CD4-positive, alpha-beta T cell treated with Interferon alpha-2 for 1 hour (primary cell): Measurements from ENCODE around the gene OR2L8.
A peak's percentile ranks its signal among the peaks of the same experiment; 100 is the strongest.

Experiments used
- DNase-seq, 2 donors: peaks; one replicate each; pipeline ENCODE4 v3.0.0-alpha.2; 2020 to 2022

The OR2L8 gene

GRCh38 chr1:247948558-247948957 is at the start of gene OR2L8:
TSS of gene OR2L8 (plus strand) at chr1:247948858. CDS start at chr1:247948858, 0 bp downstream.
- DNase-seq, result no peak

GRCh38 chr1:247904122-247904521 is 44.5 kb upstream of the OR2L8 start:
- DNase-seq, result no peak

DNA sequence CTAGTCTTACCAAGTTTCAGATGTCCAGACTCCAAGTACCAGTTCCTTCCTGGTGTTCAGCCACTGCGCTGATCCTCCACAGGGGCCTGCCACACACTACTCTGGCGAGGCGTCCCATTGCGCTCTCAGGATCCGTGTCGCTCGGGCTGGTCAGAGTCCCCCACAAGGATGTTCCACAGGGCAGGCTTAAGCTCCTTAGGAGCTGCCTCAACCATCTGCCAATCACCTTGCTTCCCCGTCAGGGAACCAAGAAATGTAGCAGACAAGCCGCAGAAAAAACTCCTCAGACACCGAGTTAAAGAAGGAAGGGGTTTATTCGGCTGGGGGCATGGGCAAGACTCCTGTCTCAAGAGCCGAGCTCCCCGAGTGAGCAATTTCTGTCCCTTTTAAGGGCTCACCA is 43.5 kb upstream of the OR2L8 start:
- no peak for DNase-seq

DNA sequence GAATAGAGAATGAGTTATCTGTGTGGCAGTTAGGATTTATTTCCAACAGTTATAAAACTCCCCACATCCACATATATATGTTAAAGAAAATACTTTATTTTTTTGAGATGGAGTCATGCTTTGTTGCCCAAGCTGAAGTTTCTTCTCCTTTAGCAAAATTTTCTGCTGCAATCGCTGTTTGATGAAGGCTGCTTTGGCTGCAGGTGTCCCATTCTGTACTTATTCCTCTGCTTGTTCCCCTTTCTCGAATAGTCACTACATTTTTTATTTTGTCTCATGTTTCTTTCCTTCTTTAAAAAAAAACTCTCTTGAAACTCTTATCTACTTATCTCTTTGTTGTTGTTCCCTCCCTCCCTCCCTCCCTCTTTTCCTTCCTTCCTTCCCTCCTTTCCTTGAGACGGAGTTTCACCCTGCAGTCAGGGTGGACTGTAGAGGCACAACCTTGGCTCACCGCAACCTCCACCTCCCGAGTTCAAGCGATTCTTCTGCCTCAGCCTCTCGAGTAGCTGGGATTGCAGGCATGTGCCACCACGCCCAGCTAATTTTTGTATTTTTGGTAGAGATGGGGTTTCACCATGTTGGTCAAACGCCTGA is 42.7 kb upstream of the OR2L8 start:
- no peak for DNase-seq

DNA sequence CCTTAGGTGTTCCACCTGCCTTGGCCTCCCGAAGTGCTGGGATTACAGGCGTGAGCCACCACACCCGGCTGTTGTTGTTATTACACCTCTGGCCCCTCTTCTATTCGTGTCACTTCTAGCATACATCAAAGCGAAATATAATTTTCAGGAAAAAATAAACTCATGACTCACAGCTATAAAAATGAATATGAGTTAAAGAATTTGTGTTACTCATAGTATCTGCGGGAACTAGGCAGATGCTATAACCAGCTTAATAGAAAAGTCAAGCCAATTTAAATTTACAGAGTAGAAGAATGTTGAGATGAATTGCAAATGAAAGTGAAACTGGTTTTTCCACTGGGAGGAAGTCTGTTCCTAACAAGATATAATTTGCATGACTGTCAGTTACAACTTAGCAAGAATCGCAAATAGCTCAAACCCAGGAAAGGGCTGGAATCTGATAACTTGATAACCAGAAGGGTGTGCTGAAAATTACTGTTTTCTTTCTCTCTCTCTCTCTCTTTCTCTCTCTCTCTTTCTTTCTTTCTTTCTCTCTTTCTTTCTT is 42.1 kb upstream of the OR2L8 start:
- peak in 1 of 2 donors; percentile 39 for DNase-seq

- no peak for DNase-seq
Measured at GRCh38 chr1:247908766-247909165, 39.9 kb upstream of the OR2L8 start.

- DNase-seq, result no peak
Measured at GRCh38 chr1:247913786-247914185, 34.9 kb upstream of the OR2L8 start.

DNA sequence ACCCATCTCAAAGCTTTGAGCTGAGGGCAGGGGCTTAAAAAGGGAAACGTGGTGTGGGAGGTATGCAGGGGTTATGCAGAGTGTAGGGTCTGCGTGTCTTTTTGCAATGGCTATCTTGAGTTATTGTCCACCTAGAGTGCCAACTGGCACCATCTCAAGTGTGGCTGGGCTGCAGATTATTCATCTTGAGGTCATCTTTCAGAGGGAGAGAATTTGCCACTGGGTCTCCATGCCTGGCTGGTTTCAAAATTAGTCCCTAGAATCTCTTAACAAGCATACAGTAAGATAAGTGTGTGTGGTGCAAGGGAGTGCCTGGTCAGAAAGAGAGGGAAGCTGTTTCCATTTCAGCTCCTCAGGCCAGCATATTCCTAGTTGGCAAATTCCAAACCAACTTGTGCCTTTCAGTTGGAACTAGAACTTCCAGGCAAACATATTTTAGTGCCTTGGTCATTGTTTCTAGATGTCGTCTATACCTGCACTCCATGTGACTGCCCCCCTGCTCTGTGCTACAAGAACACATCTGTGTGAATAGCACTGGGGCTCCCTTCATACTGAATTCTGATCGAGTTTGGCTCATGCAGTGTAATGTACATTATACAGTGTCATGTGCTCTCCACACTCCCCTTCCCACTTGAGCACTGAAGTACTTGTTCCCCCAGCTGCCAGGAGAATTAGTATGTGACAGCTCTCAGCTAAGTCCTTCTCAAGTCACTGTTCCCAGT is 33.6 kb upstream of the OR2L8 start:
- DNase-seq, result no peak

DNA sequence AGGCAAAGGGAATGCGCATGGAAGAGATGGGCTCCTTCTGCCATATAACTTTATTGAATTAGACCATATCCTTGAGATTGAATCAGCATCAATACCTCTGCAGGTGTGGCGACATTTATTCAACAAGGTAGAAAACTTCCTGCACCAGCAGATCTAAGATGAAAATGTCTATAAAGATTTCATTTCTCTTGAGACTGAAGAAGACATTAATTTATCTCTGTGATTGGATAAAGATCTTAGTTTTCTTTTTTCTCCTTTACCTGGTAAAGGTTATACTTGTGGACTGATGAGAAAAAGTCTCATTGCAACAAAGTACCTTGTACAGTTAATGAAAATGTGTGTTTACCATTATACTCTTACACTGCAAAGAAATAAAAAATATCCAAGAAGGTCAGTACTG is 28.7 kb upstream of the OR2L8 start, which contains the start of gene OR2T8:
OR2T8 (plus strand) TSS at position 301 of the 400 bp plus-strand sequence. CDS start 766 bp downstream, outside the sequence.
- DNase-seq, result no peak

DNA sequence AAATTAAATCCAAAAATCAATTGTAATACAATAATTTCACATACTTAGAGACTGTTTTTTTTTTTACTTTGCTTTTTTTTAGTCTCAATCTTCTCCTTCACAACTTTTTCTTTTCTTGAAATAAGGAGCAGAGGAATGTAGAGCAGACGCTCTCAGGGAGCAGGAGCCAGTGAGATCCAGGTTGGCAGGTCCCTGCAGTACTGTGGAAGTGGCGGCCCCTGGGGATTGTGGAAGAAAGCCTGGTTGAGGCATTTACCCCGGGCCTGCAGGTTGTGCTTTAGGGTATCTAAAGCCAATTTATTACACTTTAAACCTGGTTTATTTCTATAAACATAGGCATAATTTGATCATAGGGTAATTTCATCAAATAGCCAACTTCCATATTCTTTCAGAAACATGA is 24.7 kb upstream of the OR2L8 start:
- no peak for DNase-seq

DNA sequence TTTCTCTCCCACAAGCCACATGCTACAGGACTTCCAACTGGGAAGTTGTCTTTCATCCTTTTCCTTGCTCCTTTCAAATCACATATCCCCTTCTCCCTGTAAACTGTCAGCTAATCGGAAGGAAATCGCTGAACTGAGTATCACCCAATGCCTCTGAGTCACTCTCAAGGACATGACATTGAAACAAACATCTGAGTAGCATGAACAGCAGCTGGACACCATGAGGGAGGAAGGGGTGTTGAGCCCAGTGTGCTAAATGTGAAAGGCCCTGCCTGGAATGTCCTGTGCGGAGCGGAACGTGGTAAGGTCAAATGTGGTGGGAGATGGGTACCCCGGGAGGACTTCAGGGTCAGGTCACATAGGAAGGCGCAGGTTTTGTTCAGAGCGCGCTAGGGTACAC is 23.8 kb upstream of the OR2L8 start, which contains the start of gene OR2AJ1:
OR2AJ1 (plus strand) TSS at position 22 of the 400 bp plus-strand sequence. CDS start 8,880 bp downstream, outside the sequence.
- DNase-seq, result no peak

DNA sequence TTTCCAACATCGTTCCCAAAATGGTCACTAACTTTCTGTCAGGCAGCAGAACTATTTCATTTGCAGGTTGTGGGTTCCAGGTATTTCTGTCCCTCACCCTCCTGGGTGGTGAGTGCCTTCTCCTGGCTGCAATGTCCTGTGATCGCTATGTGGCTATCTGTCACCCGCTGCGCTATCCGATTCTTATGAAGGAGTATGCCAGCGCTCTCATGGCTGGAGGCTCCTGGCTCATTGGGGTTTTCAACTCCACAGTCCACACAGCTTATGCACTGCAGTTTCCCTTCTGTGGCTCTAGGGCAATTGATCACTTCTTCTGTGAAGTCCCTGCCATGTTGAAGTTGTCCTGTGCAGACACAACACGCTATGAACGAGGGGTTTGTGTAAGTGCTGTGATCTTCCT is 14.7 kb upstream of the OR2L8 start:
- no peak for DNase-seq

DNA sequence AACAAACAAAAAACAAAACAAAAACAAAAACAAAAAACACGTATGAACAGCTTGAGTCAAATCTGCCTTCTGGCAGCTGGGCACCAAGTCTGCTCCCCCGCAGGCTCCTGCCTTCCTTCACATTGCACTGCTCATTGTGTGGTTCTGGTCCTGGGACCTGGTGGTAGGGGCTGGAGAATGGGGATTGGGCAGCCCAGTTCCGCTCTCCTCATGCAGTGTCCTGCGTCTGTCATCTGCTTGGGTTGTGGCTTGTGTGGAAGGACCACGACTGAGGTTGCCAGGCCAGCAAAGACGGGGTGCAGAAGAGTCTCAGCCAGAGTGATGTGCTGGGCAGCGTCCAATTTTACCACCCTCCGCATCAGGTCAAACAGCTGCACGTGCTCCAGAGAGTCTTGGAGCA is 12.9 kb upstream of the OR2L8 start:
- no peak for DNase-seq

DNA sequence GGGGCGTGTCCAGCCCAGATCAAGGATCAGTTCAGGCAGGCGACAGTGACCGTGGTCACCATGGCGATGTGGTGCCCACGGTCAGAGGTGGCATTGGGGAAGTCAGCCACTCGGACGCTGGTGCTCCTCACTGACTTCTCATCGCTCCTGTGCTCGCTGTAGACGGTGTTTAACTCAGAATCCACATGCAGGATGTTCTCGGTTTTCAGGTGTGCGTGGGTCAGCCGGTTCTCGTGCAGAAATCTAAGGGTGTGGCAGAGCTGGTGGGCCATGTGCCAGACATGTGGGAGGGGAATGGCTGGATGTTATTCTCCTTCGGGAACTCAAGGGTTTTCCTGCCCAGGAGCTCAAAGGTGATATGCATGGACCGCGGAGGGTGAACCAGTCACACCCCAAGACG is 12.2 kb upstream of the OR2L8 start:
- DNase-seq, result no peak

DNA sequence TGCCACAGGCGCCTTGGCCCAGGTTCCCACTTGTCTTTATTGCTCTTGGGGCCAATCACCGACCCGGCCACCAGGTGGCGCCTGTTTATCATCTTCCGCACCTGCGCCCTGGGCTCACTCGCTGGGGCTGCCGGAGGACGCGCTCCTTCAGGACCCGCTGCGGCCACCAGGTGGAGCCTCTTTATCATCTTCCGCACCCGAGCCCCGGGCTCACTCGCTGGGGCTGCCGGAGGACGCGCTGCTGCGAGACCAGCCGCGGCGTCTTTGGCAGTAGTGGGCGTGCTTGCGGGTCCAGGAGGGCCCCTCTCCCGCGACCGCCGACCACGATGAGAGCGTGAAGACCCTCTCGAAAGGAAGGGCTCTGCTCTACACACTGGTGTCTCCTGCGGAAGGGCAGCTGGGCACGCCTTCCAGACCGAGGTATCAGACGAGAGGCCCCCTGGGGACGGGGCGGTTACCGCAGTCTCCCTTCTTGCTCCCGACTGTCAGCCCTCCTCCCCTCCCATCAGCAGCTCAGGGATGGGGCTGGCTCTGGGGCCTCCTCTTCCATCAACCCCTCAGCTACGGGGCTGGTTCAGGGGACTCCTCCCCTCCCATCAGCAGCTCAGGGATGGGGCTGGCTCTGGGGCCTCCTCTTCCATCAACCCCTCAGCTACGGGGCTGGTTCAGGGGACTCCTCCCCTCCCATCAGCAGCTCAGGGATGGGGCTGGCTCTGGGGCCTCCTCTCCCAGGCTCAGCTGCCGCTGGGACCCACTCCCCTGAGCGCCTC is 11.5 kb upstream of the OR2L8 start:
- DNase-seq, result peak; percentile 86 to 87

DNA sequence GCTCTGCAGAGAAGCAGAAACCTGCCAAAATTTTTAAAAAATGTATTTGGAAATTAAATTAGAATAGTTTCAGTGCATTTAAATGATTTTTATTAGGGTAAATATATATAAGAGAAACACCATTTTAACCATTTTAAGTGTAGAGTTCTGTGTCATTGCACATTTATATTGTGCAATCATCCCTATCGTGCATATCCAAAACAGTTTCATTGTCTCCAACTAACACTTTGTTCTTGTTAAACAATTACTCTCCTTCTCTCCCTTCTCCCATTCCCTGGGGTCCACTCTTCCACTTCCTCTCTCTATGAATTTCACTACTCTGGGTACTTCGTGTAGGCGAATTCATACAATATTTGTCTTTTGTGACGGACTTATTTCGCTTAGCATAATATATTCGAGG is 6.0 kb upstream of the OR2L8 start:
- DNase-seq, result no peak

DNA sequence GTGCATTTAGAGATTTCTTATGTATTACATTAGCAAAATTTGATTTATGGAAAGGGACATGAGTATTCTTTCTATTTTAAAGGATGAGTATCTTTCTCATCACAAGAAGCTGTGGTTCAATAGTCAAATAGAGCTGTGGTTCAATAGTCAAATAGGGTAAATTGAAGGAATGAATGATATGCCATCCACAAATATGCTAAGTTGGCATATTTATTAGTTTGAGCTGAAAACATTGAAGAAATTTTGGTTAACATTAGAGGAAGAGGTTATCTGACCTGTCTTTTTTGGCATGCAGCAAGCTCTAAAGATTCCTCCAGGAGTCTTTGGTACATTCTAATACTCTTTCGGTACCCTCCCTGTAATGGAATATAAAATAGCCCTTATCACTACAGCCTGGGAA is 4.8 kb downstream of the OR2L8 start:
- DNase-seq, result no peak

DNA sequence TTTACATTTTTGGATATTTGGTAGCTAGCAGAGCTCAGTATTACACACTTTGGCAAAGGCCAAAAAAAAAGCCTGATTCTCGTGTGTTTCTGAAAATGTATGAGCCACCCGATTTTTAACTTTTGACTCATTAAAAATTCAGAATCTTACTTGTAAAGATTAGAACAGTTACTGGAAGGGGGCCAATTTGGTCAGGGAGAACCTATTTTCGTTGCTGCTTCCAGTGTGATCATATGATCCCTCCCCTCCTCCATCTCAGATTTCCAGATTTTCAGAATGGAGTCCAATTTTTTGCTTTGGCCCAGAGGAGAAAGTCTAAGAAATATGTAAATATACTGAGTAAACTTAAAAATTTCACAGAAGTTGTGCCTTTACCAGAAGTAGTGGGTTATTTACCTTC is 13.1 kb downstream of the OR2L8 start:
- DNase-seq, result no peak

GRCh38 chr1:247962911-247963588 is 14.4 kb downstream of the OR2L8 start:
- DNase-seq, result no peak

DNA sequence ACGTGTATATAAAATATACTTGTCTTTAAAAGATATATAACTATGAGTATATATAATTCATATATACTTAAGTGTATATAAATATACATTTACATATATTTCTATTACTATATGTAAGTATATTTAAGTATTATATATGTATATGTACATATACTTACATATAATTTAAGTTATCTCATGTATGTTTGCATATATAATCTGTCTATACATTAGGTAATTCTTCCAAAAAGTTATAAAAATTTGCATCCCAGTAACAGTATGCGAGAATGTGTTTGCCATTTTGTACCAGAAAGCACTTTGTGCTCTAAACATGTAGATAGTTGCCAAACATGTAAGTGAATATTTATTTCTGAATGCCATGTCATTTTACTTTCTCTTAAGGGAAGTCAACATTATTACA is 16.3 kb downstream of the OR2L8 start, which contains the start of gene OR2AK2:
OR2AK2 (plus strand) TSS at position 301 of the 400 bp plus-strand sequence. CDS start 144 bp downstream, outside the sequence.
- DNase-seq, result no peak

- DNase-seq, result no peak
Measured at GRCh38 chr1:247966532-247967204, 18.0 kb downstream of the OR2L8 start.

DNA sequence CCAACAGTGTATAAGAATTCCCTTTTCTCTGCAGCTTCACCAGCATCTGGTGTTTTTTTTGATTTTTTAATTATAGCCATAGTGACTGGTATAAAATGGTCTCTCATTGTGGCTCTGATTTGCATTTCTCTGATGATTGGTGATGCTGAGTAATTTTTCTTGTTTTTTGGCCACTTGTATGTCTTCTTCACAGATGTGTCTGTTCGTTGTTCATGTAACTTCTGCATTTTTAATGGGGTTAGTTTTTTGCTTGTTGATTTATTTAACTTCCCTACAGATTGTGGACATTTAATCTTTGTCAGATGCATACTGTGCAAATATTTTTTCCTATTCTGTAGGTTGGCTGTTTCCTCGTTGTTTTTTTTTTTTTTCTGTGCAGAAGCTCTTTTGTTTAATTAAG is 44.3 kb downstream of the OR2L8 start:
- no peak for DNase-seq
